K562 (cell line): ENCODE data around the gene TTC39A. TPM values are rescaled to one million over a fixed set of nuclear protein-coding genes. Genes with fewer than 3 reads are reported as not detected.

Experiments used
- ATAC-seq: fragments of 200-7000 bp; cut with Tn5 transposase; 3 replicates; pipeline ENCODE4 v1.9.1; 2020; ENCODE audit warnings: moderate library complexity
- BruUV-seq: library from RNA; stranded (reverse); fragments of 400-500 nt; replicated peaks from 2 replicates; lab custom pipeline; 2021; lab: Mats Ljungman, UMichigan
- CTCF ChIA-PET: fragments of 300-600 bp; formaldehyde crosslinking; extraction: SDS; loops from one replicate; lab custom pipeline; 2021; ENCODE audit warnings: low intra/inter-chr PET ratio; lab: Yijun Ruan, JAX
- POLR2A ChIA-PET: fragments of 300-600, 350-650 bp; sonication (Branson Sonifier 250); formaldehyde crosslinking; extraction: SDS; loops from one replicate; lab custom pipeline; 2021; ENCODE audit warnings: antibody characterized with exemption, inconsistent platforms; lab: Yijun Ruan, JAX
- DNase-seq, 4 experiments: peaks; one replicate each; pipeline versions ENCODE4 v3.0.0 to v3.0.0-alpha.2; 2011 to 2018; ENCODE audit warnings: low spot score in 3 of 4, mixed read lengths in 3 of 4; ENCODE audit errors: extremely low read depth in 1 of 4
- FAIRE-seq: peaks from 2 replicates; lab custom pipeline; 2011; peaks lifted over from hg19 to GRCh38; lab: Jason Lieb, UNC
- H2AFZ ChIP-seq: 2 replicates; pipeline ENCODE4 v1.6.0; 2011; ENCODE audit warnings: low read depth, low read length, control low read depth, inconsistent platforms
- H3K27ac ChIP-seq: fragments of 200-600 bp; 3 replicates; pipeline ENCODE4 v1.8.0; 2011; ENCODE audit warnings: low read depth, mild to moderate bottlenecking, control low read depth, inconsistent platforms, low read length, moderate library complexity, mixed read lengths; ENCODE audit errors: extremely low read depth
- H3K27me3 ChIP-seq, 2 experiments: fragments of 300-600 bp in 1 of 2; 2 replicates in 1 of 2; 3 replicates in 1 of 2; pipeline versions ENCODE4 v1.6.0 to v1.8.0; 2011; ENCODE audit warnings: inconsistent platforms in 2 of 2, low read length in 2 of 2, mild to moderate bottlenecking in 1 of 2, mixed read lengths in 1 of 2, moderate library complexity in 1 of 2; ENCODE audit not compliant: control insufficient read depth in 2 of 2, insufficient read depth in 2 of 2
- H3K36me3 ChIP-seq: fragments of 300-600 bp; 3 replicates; pipeline ENCODE4 v1.8.0; 2011; ENCODE audit warnings: mild to moderate bottlenecking, low read length, inconsistent platforms; ENCODE audit not compliant: control insufficient read depth, insufficient read depth
- H3K4me1 ChIP-seq, 2 experiments: fragments of 200-600 bp in 1 of 2; replicated peaks in 1 of 2; 2 replicates in 1 of 2; 3 replicates in 1 of 2; pipeline versions ENCODE4 v1.5.1 to v1.8.0; 2011; ENCODE audit warnings: inconsistent platforms in 2 of 2, low read length in 2 of 2, mild to moderate bottlenecking in 1 of 2, mixed read lengths in 1 of 2, moderate library complexity in 1 of 2; ENCODE audit not compliant: control insufficient read depth in 2 of 2, insufficient read depth in 2 of 2
- H3K4me2 ChIP-seq: 2 replicates; pipeline ENCODE4 v1.6.1; 2011; ENCODE audit warnings: low read length, control low read depth, inconsistent platforms, mixed read lengths; ENCODE audit not compliant: insufficient read depth
- H3K4me3 ChIP-seq: fragments of 200-600 bp; sonication (generic), shearing (Covaris generic); 2 replicates; pipeline ENCODE4 v1.5.1; 2016; ENCODE audit warnings: control low read depth, inconsistent platforms
- H3K79me2 ChIP-seq: fragments of 200-600 bp; 3 replicates; pipeline ENCODE4 v1.8.0; 2011; ENCODE audit warnings: low read length, inconsistent platforms; ENCODE audit not compliant: control insufficient read depth, insufficient read depth
- H3K9ac ChIP-seq, 2 experiments: 2 replicates each; pipeline versions ENCODE4 v1.6.0 to v1.6.1; 2011; ENCODE audit warnings: low read depth in 2 of 2, low read length in 2 of 2, control low read depth in 1 of 2, inconsistent platforms in 1 of 2, mild to moderate bottlenecking in 1 of 2, mixed read lengths in 1 of 2; ENCODE audit not compliant: insufficient read depth in 1 of 2
- H3K9me1 ChIP-seq: one replicate; pipeline ENCODE4 v1.6.0; 2011; ENCODE audit warnings: inconsistent platforms, mild to moderate bottlenecking, low read length, moderate library complexity; ENCODE audit not compliant: control insufficient read depth, insufficient read depth
- H3K9me3 ChIP-seq: replicated peaks from 2 replicates; pipeline ENCODE4 v1.5.1; 2011; ENCODE audit warnings: low read depth, low read length, inconsistent platforms; ENCODE audit not compliant: control insufficient read depth, insufficient read depth
- H4K20me1 ChIP-seq: replicated peaks from 2 replicates; pipeline ENCODE4 v1.6.1; 2011; ENCODE audit warnings: low read length, inconsistent platforms, mixed read lengths; ENCODE audit not compliant: control insufficient read depth, insufficient read depth
- NRF1 ChIP-seq, 2 experiments: fragments of 450-650 bp; IDR thresholded peaks in 1 of 2; conservative IDR thresholded peaks in 1 of 2; 2 replicates each; pipeline ENCODE4 v1.6.1; 2014; ENCODE audit warnings: mild to moderate bottlenecking in 2 of 2
- POLR2G ChIP-seq: fragments of 200-400 bp; formaldehyde crosslinking; IDR thresholded peaks from 2 replicates; pipeline ENCODE4 v1.6.1; 2017; ENCODE audit warnings: low read depth, mild to moderate bottlenecking, antibody characterized with exemption, low read length, moderate library complexity
- RBM22 ChIP-seq: fragments of 200-400 bp; formaldehyde crosslinking; IDR thresholded peaks from 2 replicates; pipeline ENCODE4 v1.6.1; 2018; ENCODE audit warnings: low read length, low read depth; ENCODE audit not compliant: poor library complexity, severe bottlenecking
- SOX6 ChIP-seq: fragments of 450-650 bp; IDR thresholded peaks from 2 replicates; pipeline ENCODE4 v1.6.1; 2014; ENCODE audit warnings: mild to moderate bottlenecking
- TBL1XR1 ChIP-seq, 2 experiments: IDR thresholded peaks; 2 replicates each; pipeline ENCODE4 v1.6.1; 2012; ENCODE audit warnings: improper control_type of control experiment in 2 of 2, low read length in 2 of 2, mild to moderate bottlenecking in 1 of 2
- TFAM ChIP-seq: fragments of 250-450 bp; sonication (Bioruptor Pico); conservative IDR thresholded peaks from 2 replicates; pipeline ENCODE4 v1.5.0; 2021; ENCODE audit warnings: mild to moderate bottlenecking, moderate library complexity
- WGBS: fragments of 100-300 bp; shearing (Covaris generic); methylation state at CpG from one replicate; pipeline ENCODE4 v1.1.6; 2016; ENCODE audit warnings: low coverage, mixed read lengths; ENCODE audit not compliant: insufficient coverage; ENCODE audit errors: missing lambda C conversion rate; 5-methylcytosine and 5-hydroxymethylcytosine counted together
- in situ Hi-C: fragments of 300-500 bp; cut with MboI; formaldehyde crosslinking; loops from 4 replicates; pipeline ENCODE4 v1.15.0; 2018; ENCODE audit warnings: inconsistent platforms, mixed read lengths
- intact Hi-C: fragments of 100-400 bp; cut with micrococcal nuclease; formaldehyde crosslinking; loops from 2 replicates; pipeline ENCODE4 v1.14.2; 2022
- polyA plus RNA-seq, 8 experiments: library from polyadenylated mRNA; depleted of rRNA in 4 of 8; stranded (reverse) in 5 of 8; unstranded in 3 of 8; fragments of >200 nt; fragmentation: Nextera tagmentation in 2 of 8; fragmentation: Illumina TruSeq in 1 of 8; extraction: Ambion mirVana in 2 of 8; extraction: Trizol in 1 of 8; gene quantifications; 2 replicates each; pipeline versions ENCODE4 v1.2.1 to v1.2.3, GENCODE V29; 2011 to 2014; ENCODE audit warnings: inconsistent platforms in 1 of 8, missing spikeins in 1 of 8
- total RNA-seq, 7 experiments: library from RNA; depleted of rRNA in 6 of 7; stranded (reverse); fragments of >200 nt in 6 of 7; fragmentation: Illumina TruSeq in 2 of 7; extraction: Trizol in 2 of 7; gene quantifications; 2 replicates each; pipeline versions ENCODE4 v1.2.1 to v1.2.3, GENCODE V29; 2011 to 2021; ENCODE audit warnings: low replicate concordance in 1 of 7
- TF ChIP-seq, protein P1 (sequence below): fragments of 450-650 bp; formaldehyde crosslinking; IDR thresholded peaks from 2 replicates; pipeline ENCODE4 v1.4.0; 2020; ENCODE audit warnings: mild to moderate bottlenecking
- TF ChIP-seq, protein P2 (sequence below), 2 experiments: IDR thresholded peaks; 2 replicates each; pipeline ENCODE4 v1.6.1; 2011; ENCODE audit warnings: borderline replicate concordance in 1 of 2, control low read depth in 1 of 2, low read depth in 1 of 2, low read length in 1 of 2, mild to moderate bottlenecking in 1 of 2, mixed read lengths in 1 of 2, moderate library complexity in 1 of 2; ENCODE audit not compliant: insufficient read depth in 1 of 2, insufficient read length in 1 of 2, poor library complexity in 1 of 2, severe bottlenecking in 1 of 2; ENCODE audit errors: extremely low read depth in 1 of 2
- TF ChIP-seq, protein P3 (sequence below), 2 experiments: fragments of 450-650 bp; IDR thresholded peaks; 2 replicates each; pipeline ENCODE4 v1.6.1; 2018; ENCODE audit warnings: mild to moderate bottlenecking in 2 of 2, low read depth in 1 of 2; ENCODE audit not compliant: partially characterized antibody in 2 of 2
- TF ChIP-seq, protein P4 (sequence below): fragments of 450-650 bp; formaldehyde crosslinking; IDR thresholded peaks from 2 replicates; pipeline ENCODE4 v1.4.0; 2022; ENCODE audit warnings: mild to moderate bottlenecking, moderate library complexity
- TF ChIP-seq, protein P5 (sequence below): fragments of 450-650 bp; IDR thresholded peaks from 2 replicates; pipeline ENCODE4 v1.6.1; 2016; ENCODE audit warnings: antibody characterized with exemption

TTC39A gene
- total and polyA plus RNA-seq, 9 of the 15 experiments (the other 6 are each of a cell fraction or from before 2014, with no cell fraction given): 0.18 to 0.82 (median 0.35) TPM

DNA sequence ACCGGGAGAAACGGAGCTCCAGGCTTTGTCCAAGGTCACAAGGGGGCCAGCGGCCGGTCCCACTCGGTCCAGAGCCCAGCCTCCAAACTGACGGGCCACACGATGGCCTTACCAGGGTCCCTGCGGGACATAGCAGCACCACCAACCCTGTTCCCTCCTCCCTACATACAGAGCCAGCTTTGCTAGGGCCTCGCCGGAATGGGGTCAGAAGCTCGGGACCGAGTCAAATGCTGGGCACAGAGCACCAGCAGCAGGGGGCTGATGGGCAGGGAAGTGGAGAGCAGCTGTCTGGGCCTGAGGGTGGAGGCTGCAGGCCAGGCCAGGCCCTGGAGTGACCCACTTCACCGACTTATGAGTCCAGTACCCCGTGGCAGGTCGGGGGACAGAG lies 14.9 kb upstream of the TTC39A start:
- FAIRE-seq (no peak), ATAC-seq (no peak; the same call in 2 of the 3 replicates)
- H3K36me3 ChIP-seq: no peaks in the 10 kb centered on the region
- 0 out of 2 replicates have a peak, but pooled peaks cover 3% of the 10 kb centered on the region for H4K20me1 ChIP-seq
- POLR2A ChIA-PET: interaction anchor here (0.6 to 3.1 kb wide), 7 partner anchors 8 to 677 kb away, joined by 3 to 17 read pairs (median 4); partner anchors contain the start of gene TTC39A
- peak overlapping the region in 1 of 2 experiments; percentile 57; a peak in 2 of 4 replicates for H3K9ac ChIP-seq
- peaks cover 0 to 8% of the 10 kb centered on the region in 2 experiments; a peak in 3 of 5 replicates for H3K27me3 ChIP-seq
- no peak overlapping the region; the same call in 1 of the 2 replicates for H3K4me2 ChIP-seq
- CTCF ChIA-PET: no interaction called here
- intact Hi-C loops: loop anchor here (10.0 kb wide), 1 partner anchor 420 kb away; no protein-coding TSS in a partner anchor
- WGBS: 65% methylated on average over 15 of the region's 15 CpGs
- no peak overlapping the region for H3K4me3 ChIP-seq
- no peak overlapping the region; the same call in 1 of the 2 replicates for H2AFZ ChIP-seq
- no peaks in the 10 kb centered on the region for H3K9me1 ChIP-seq
- BruUV-seq: no TSS peak
- H3K27ac ChIP-seq: no peak overlapping the region
- TF ChIP-seq, protein P1, sequence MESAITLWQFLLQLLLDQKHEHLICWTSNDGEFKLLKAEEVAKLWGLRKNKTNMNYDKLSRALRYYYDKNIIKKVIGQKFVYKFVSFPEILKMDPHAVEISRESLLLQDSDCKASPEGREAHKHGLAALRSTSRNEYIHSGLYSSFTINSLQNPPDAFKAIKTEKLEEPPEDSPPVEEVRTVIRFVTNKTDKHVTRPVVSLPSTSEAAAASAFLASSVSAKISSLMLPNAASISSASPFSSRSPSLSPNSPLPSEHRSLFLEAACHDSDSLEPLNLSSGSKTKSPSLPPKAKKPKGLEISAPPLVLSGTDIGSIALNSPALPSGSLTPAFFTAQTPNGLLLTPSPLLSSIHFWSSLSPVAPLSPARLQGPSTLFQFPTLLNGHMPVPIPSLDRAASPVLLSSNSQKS (CRISPR knock-in tag): no peak
- TF ChIP-seq POLR2G (peak; percentile 60), SOX6 (no peak), TFAM (CRISPR knock-in tag) (no peak), TBL1XR1 (IDR thresholded peaks at IDR 0.05; ENCODE audit: low read length in 2 of 2) (no peak), NRF1 (conservative IDR thresholded peaks at IDR 0.05 in 1 of 2, IDR thresholded peaks at IDR 0.05 in 1 of 2) (no peak; a peak in 1 of 4 replicates), RBM22 (peak; percentile 38)
- TF ChIP-seq, protein P2, sequence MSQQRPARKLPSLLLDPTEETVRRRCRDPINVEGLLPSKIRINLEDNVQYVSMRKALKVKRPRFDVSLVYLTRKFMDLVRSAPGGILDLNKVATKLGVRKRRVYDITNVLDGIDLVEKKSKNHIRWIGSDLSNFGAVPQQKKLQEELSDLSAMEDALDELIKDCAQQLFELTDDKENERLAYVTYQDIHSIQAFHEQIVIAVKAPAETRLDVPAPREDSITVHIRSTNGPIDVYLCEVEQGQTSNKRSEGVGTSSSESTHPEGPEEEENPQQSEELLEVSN (IDR thresholded peaks at IDR 0.05; ENCODE audit: borderline replicate concordance in 1 of 2, extremely low read depth in 1 of 2, insufficient read depth in 1 of 2, insufficient read length in 1 of 2, low read depth in 1 of 2, low read length in 1 of 2, poor library complexity in 1 of 2, severe bottlenecking in 1 of 2): no peak
- TF ChIP-seq, protein P3, sequence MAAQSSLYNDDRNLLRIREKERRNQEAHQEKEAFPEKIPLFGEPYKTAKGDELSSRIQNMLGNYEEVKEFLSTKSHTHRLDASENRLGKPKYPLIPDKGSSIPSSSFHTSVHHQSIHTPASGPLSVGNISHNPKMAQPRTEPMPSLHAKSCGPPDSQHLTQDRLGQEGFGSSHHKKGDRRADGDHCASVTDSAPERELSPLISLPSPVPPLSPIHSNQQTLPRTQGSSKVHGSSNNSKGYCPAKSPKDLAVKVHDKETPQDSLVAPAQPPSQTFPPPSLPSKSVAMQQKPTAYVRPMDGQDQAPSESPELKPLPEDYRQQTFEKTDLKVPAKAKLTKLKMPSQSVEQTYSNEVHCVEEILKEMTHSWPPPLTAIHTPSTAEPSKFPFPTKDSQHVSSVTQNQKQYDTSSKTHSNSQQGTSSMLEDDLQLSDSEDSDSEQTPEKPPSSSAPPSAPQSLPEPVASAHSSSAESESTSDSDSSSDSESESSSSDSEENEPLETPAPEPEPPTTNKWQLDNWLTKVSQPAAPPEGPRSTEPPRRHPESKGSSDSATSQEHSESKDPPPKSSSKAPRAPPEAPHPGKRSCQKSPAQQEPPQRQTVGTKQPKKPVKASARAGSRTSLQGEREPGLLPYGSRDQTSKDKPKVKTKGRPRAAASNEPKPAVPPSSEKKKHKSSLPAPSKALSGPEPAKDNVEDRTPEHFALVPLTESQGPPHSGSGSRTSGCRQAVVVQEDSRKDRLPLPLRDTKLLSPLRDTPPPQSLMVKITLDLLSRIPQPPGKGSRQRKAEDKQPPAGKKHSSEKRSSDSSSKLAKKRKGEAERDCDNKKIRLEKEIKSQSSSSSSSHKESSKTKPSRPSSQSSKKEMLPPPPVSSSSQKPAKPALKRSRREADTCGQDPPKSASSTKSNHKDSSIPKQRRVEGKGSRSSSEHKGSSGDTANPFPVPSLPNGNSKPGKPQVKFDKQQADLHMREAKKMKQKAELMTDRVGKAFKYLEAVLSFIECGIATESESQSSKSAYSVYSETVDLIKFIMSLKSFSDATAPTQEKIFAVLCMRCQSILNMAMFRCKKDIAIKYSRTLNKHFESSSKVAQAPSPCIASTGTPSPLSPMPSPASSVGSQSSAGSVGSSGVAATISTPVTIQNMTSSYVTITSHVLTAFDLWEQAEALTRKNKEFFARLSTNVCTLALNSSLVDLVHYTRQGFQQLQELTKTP (IDR thresholded peaks at IDR 0.05; ENCODE audit: low read depth in 1 of 2, partially characterized antibody in 2 of 2): no peak
- TF ChIP-seq, protein P4, sequence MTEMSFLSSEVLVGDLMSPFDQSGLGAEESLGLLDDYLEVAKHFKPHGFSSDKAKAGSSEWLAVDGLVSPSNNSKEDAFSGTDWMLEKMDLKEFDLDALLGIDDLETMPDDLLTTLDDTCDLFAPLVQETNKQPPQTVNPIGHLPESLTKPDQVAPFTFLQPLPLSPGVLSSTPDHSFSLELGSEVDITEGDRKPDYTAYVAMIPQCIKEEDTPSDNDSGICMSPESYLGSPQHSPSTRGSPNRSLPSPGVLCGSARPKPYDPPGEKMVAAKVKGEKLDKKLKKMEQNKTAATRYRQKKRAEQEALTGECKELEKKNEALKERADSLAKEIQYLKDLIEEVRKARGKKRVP (CRISPR knock-in tag): no peak
- TF ChIP-seq, protein P5, sequence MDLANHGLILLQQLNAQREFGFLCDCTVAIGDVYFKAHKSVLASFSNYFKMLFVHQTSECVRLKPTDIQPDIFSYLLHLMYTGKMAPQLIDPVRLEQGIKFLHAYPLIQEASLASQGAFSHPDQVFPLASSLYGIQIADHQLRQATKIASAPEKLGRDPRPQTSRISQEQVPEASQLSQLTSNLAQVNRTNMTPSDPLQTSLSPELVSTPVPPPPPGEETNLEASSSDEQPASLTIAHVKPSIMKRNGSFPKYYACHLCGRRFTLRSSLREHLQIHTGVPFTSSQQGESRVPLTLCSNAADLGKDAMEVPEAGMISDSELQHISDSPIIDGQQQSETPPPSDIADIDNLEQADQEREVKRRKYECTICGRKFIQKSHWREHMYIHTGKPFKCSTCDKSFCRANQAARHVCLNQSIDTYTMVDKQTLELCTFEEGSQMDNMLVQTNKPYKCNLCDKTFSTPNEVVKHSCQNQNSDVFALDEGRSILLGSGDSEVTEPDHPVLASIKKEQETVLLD: no peak
- TF ChIP-seq, all 486 proteins: peak for 2
- peaks cover 0 to 17% of the 10 kb centered on the region in 2 experiments; a peak in 2 of 5 replicates for H3K4me1 ChIP-seq
- in situ Hi-C loops: loop anchor here (10.0 kb wide), 1 partner anchor 190 kb away; no protein-coding TSS in a partner anchor
- no peaks in the 10 kb centered on the region for H3K9me3 ChIP-seq
- no peaks in the 10 kb centered on the region for H3K79me2 ChIP-seq
- no peak for DNase-seq
